HG02610 (cell line): ENCODE measurements around the gene FALEC.

Experiments
- ATAC-seq: cut with Tn5 transposase; IDR thresholded peaks from one replicate; pipeline ENCODE4 v1.9.1; 2021; ENCODE audit warnings: mild to moderate bottlenecking, moderate library complexity; ENCODE audit not compliant: unreplicated experiment

Gene FALEC

GRCh38 chr1:150511985-150512660, 3.4 kb upstream of the FALEC start:
- ATAC-seq = no peak

- ATAC-seq = no peak
Measured at GRCh38 chr1:150512846-150513245, 2.7 kb upstream of the FALEC start.

DNA sequence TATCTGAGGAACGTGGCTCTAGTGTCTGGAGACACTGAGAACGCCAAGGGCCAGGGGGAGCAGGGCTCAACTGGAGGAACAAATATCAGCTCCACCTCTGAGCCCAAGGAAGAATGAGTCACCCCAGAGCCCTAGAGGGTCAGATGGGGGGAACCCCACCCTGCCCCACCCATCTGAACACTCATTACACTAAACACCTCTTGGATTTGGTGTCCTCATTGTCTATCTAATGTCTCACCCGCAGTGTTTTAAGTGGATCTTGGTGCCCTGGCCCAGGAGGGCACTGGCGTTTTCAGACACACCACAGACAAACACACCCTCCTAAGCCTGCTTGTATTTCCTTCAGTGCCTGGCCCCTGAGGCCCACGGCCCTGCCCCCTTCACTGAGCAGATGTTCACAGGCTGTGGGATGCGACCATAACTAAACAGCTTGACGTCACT, 2.2 kb upstream of the FALEC start:
- no peak for ATAC-seq

GRCh38 chr1:150514260-150514659, 1.3 kb upstream of the FALEC start:
- no peak for ATAC-seq

DNA sequence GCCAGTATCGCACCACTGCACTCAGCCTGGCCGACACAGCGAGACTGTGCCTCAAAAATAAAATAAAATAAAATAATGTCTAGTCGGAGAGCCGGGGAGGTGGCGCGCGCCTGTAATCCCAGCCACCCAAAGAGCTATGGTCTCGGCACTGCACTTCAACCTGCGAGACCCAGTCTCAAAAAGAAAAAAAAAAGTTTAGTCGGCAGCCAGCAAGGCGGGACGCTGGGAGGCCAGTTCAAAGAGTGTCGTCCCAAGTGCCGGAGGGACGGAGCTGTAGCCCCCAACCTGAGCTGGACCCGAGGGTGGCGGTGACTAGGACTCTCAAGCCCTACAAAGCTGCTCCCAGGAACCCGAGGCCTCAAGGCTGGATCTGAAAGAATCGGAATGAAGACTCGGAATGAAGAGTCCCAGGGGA, 632 bp upstream of the FALEC start:
- ATAC-seq = no peak

GRCh38 chr1:150516050-150516591, 569 bp downstream of the FALEC start:
- no peak for ATAC-seq

GRCh38 chr1:150516616-150517015, 1.1 kb downstream of the FALEC start:
- ATAC-seq = no peak

GRCh38 chr1:150521196-150521968, 5.8 kb downstream of the FALEC start:
- no peak for ATAC-seq

- ATAC-seq = no peak
Measured at GRCh38 chr1:150525348-150525747, 9.8 kb downstream of the FALEC start.

- no peak for ATAC-seq
Measured at GRCh38 chr1:150528196-150528595, 12.6 kb downstream of the FALEC start.

DNA sequence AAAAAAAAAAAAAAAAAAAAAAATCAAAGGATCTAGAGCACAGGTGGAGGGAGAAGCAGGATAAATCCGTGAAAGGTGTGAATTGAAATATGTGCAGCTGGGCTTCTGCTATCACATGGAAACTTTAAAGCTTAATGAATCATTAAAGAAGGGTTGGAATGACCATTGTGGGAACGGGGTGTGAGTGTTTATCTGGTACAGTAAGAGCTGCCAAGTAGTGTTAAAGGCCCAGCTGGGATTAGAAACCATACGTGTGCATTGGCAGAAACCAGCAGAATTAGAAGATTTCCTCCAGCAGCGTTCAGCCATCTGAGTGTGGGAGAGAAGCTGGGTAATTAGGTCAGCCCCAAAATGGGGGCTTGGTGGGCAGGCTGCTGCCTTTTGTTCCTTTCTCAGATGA, 13.5 kb downstream of the FALEC start:
- ATAC-seq = no peak

- ATAC-seq = no peak
Measured at GRCh38 chr1:150530491-150531159, 15.1 kb downstream of the FALEC start.

- no peak for ATAC-seq
Measured at GRCh38 chr1:150532860-150533259, 17.3 kb downstream of the FALEC start.

GRCh38 chr1:150534002-150534401, 18.4 kb downstream of the FALEC start:
- ATAC-seq = no peak

- no peak for ATAC-seq
Measured at GRCh38 chr1:150535511-150536287, 20.1 kb downstream of the FALEC start.

- no peak for ATAC-seq
Measured at GRCh38 chr1:150536836-150537731, 21.5 kb downstream of the FALEC start.

GRCh38 chr1:150537732-150538684, 22.5 kb downstream of the FALEC start:
- ATAC-seq = no peak

- ATAC-seq = no peak
Measured at GRCh38 chr1:150543500-150544143, 28.1 kb downstream of the FALEC start.
